ENCODE measurements around the gene KCNJ10. TPM values are rescaled to one million over a fixed set of nuclear protein-coding genes. Genes with fewer than 3 reads are reported as not detected.

Gene KCNJ10
- total and polyA plus RNA-seq, 2 of the 13 experiments (the other 11 are each of a cell fraction or from before 2014, with no cell fraction given) = 4.4 to 10.3 TPM

DNA sequence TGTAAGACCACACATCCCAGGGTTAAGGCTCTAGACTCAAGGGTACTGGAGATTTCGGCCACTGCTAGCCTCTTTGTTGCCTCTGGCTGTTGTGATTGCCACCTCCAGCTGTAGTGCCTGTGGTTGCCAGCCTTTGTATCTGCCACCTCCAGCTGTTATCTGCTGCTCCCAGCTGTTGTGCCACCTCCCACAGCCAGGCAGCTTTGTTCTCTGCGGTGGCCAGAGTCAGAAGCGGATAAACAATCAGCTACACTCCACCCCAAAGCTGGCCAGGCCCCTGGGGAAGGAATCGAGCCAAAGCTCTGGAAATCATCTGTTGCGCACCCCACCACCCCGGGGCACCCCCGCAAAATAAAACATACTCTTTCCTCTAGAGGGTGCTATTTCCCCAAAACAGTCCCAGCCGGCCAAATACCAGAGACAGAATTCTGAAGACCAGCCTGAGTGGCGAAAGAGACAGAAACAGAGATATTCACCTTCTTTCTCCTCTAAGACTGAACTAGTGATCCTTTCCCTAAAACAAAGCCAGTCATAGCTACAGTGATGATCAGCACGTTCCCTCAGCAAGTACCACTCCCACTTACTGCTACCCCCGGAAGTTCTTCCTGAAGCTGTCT is 23.4 kb downstream of the KCNJ10 start (continued):
- TF ChIP-seq THYN1 (CRISPR knock-in tag; IDR thresholded peaks at IDR 0.05; ENCODE audit: borderline replicate concordance, low read depth) (no peak), ZNF792 (CRISPR knock-in tag; IDR thresholded peaks at IDR 0.05) (no peak), NFIC (IDR thresholded peaks at IDR 0.05; ENCODE audit: low read length) (no peak), TBX2 (CRISPR knock-in tag; IDR thresholded peaks at IDR 0.05; ENCODE audit: borderline replicate concordance) (no peak), ZNF878 (CRISPR knock-in tag; IDR thresholded peaks at IDR 0.05) (no peak), ZNF430 (CRISPR knock-in tag; IDR thresholded peaks at IDR 0.05) (0 out of 2 replicates have a peak, but pooled peaks have one; percentile 42), ZNF780A (CRISPR knock-in tag; IDR thresholded peaks at IDR 0.05) (no peak), ZNF510 (CRISPR knock-in tag; IDR thresholded peaks at IDR 0.05; ENCODE audit: low read depth) (no peak), MAZ (IDR thresholded peaks at IDR 0.05; ENCODE audit: borderline replicate concordance, low read depth, low read length) (no peak), MAZ (CRISPR knock-in tag; IDR thresholded peaks at IDR 0.05; ENCODE audit: low read depth) (no peak), ZNF709 (CRISPR knock-in tag; IDR thresholded peaks at IDR 0.05) (no peak), YEATS2 (CRISPR knock-in tag; IDR thresholded peaks at IDR 0.05; ENCODE audit: borderline replicate concordance) (no peak), PAWR (CRISPR knock-in tag; IDR thresholded peaks at IDR 0.05; ENCODE audit: borderline replicate concordance) (no peak), ADNP (CRISPR knock-in tag; IDR thresholded peaks at IDR 0.05) (no peak), MIER3 (CRISPR knock-in tag; IDR thresholded peaks at IDR 0.05; ENCODE audit: borderline replicate concordance) (no peak), ZNF326 (CRISPR knock-in tag; IDR thresholded peaks at IDR 0.05; ENCODE audit: borderline replicate concordance) (no peak), TARDBP (CRISPR knock-in tag; IDR thresholded peaks at IDR 0.05) (0 out of 2 replicates have a peak, but pooled peaks have one; percentile 28), HNRNPUL1 (IDR thresholded peaks at IDR 0.05; ENCODE audit: low read depth, low read length) (no peak), NCOA5 (CRISPR knock-in tag; IDR thresholded peaks at IDR 0.05) (no peak), EEA1 (CRISPR knock-in tag; IDR thresholded peaks at IDR 0.05; ENCODE audit: borderline replicate concordance) (no peak)
- TF ChIP-seq, protein P1, sequence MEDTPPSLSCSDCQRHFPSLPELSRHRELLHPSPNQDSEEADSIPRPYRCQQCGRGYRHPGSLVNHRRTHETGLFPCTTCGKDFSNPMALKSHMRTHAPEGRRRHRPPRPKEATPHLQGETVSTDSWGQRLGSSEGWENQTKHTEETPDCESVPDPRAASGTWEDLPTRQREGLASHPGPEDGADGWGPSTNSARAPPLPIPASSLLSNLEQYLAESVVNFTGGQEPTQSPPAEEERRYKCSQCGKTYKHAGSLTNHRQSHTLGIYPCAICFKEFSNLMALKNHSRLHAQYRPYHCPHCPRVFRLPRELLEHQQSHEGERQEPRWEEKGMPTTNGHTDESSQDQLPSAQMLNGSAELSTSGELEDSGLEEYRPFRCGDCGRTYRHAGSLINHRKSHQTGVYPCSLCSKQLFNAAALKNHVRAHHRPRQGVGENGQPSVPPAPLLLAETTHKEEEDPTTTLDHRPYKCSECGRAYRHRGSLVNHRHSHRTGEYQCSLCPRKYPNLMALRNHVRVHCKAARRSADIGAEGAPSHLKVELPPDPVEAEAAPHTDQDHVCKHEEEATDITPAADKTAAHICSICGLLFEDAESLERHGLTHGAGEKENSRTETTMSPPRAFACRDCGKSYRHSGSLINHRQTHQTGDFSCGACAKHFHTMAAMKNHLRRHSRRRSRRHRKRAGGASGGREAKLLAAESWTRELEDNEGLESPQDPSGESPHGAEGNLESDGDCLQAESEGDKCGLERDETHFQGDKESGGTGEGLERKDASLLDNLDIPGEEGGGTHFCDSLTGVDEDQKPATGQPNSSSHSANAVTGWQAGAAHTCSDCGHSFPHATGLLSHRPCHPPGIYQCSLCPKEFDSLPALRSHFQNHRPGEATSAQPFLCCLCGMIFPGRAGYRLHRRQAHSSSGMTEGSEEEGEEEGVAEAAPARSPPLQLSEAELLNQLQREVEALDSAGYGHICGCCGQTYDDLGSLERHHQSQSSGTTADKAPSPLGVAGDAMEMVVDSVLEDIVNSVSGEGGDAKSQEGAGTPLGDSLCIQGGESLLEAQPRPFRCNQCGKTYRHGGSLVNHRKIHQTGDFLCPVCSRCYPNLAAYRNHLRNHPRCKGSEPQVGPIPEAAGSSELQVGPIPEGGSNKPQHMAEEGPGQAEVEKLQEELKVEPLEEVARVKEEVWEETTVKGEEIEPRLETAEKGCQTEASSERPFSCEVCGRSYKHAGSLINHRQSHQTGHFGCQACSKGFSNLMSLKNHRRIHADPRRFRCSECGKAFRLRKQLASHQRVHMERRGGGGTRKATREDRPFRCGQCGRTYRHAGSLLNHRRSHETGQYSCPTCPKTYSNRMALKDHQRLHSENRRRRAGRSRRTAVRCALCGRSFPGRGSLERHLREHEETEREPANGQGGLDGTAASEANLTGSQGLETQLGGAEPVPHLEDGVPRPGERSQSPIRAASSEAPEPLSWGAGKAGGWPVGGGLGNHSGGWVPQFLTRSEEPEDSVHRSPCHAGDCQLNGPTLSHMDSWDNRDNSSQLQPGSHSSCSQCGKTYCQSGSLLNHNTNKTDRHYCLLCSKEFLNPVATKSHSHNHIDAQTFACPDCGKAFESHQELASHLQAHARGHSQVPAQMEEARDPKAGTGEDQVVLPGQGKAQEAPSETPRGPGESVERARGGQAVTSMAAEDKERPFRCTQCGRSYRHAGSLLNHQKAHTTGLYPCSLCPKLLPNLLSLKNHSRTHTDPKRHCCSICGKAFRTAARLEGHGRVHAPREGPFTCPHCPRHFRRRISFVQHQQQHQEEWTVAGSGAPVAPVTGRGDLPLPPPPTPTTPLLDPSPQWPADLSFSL (CRISPR knock-in tag; IDR thresholded peaks at IDR 0.05) = peak; percentile 19; the same call in 1 of the 2 replicates
- TF ChIP-seq, protein P2, sequence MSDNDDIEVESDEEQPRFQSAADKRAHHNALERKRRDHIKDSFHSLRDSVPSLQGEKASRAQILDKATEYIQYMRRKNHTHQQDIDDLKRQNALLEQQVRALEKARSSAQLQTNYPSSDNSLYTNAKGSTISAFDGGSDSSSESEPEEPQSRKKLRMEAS (IDR thresholded peaks at IDR 0.05) = 0 out of 2 replicates have a peak, but pooled peaks have one; percentile 17

All from HepG2 (cell line).